Cardiac muscle cell (in vitro differentiated cells and primary cell): ENCODE data around the gene HSFX4. TPM values are rescaled to one million over a fixed set of nuclear protein-coding genes. Genes with fewer than 3 reads are reported as not detected.
"Not testable (repeated sequence)": the region's sequence is repeated elsewhere in the genome, so short reads cannot be mapped to it uniquely, and the experiment has no call there.

Source experiments
- DNase-seq, 2 donors: peaks; one replicate each; pipeline versions ENCODE4 v3.0.0 to v3.0.0-alpha.2; 2010 to 2017; ENCODE audit warnings: low read depth in 1 of 2, low spot score in 1 of 2
- H3K27ac ChIP-seq: fragments of 200-600 bp; sonication (generic); 2 replicates; pipeline ENCODE4 v1.5.1; 2016
- H3K27me3 ChIP-seq: fragments of 200-600 bp; sonication (generic); 2 replicates; pipeline ENCODE4 v1.6.0; 2016; ENCODE audit warnings: control low read depth
- H3K36me3 ChIP-seq: fragments of 200-600 bp; sonication (generic); 2 replicates; pipeline ENCODE4 v1.5.1; 2016; ENCODE audit warnings: control low read depth
- H3K4me1 ChIP-seq: fragments of 200-600 bp; sonication (generic); 2 replicates; pipeline ENCODE4 v1.8.1; 2017; ENCODE audit warnings: low read depth, mild to moderate bottlenecking, mixed run types
- H3K4me3 ChIP-seq: fragments of 200-600 bp; sonication (generic); 2 replicates; pipeline ENCODE4 v1.5.1; 2016; ENCODE audit warnings: mild to moderate bottlenecking
- H3K9me3 ChIP-seq: fragments of 200-600 bp; sonication (generic); 2 replicates; pipeline ENCODE4 v1.5.1; 2017; ENCODE audit warnings: low read depth, mild to moderate bottlenecking, control low read depth
- CTCF ChIP-seq: IDR thresholded peaks from 2 replicates; pipeline ENCODE4 v1.5.1; 2012; ENCODE audit warnings: low read depth, mild to moderate bottlenecking, low read length
- polyA plus RNA-seq: library from polyadenylated mRNA; unstranded; fragments of >200 nt; fragmentation: Nextera tagmentation; extraction: Ambion mirVana; gene quantifications from 2 replicates; pipeline ENCODE4 v1.2.1, GENCODE V29; 2016
- total RNA-seq: library from RNA; depleted of rRNA; stranded (reverse); fragments of >200 nt; gene quantifications from 2 replicates; pipeline ENCODE4 v1.2.3, GENCODE V29; 2016

HSFX4 gene
- total and polyA plus RNA-seq, 2 experiments from 2014 or later, result not detected

GRCh38 chrX:149908727-149909126, 20.6 kb upstream of the HSFX4 start:
- no peak for DNase-seq
- H3K4me3 ChIP-seq, result no peak overlapping the region
- no peaks in the 10 kb centered on the region for H3K27me3 ChIP-seq
- no peaks in the 10 kb centered on the region for H3K4me1 ChIP-seq
- no peak for TF ChIP-seq CTCF
- no peaks in the 10 kb centered on the region for H3K36me3 ChIP-seq
- H3K9me3 ChIP-seq, result no peaks in the 10 kb centered on the region
- no peak overlapping the region for H3K27ac ChIP-seq

- Histone ChIP-seq H3K4me1 (no peaks in the 10 kb centered on the region), H3K4me3 (no peak overlapping the region), H3K9me3 (no peaks in the 10 kb centered on the region), H3K27ac (no peak overlapping the region), H3K27me3 (no peaks in the 10 kb centered on the region), H3K36me3 (no peaks in the 10 kb centered on the region)
- DNase-seq, result no peak
- TF ChIP-seq CTCF, result no peak
Observed at GRCh38 chrX:149909324-149910177, 19.8 kb upstream of the HSFX4 start.

- Histone ChIP-seq H3K36me3 (no peaks in the 10 kb centered on the region), H3K4me3 (no peak overlapping the region), H3K4me1 (no peaks in the 10 kb centered on the region), H3K9me3 (no peaks in the 10 kb centered on the region), H3K27me3 (no peaks in the 10 kb centered on the region), H3K27ac (no peak overlapping the region)
- no peak for TF ChIP-seq CTCF
- DNase-seq, result peak in 1 of 2 donors; percentile 5
Observed at GRCh38 chrX:149910178-149910695, 19.1 kb upstream of the HSFX4 start.

DNA sequence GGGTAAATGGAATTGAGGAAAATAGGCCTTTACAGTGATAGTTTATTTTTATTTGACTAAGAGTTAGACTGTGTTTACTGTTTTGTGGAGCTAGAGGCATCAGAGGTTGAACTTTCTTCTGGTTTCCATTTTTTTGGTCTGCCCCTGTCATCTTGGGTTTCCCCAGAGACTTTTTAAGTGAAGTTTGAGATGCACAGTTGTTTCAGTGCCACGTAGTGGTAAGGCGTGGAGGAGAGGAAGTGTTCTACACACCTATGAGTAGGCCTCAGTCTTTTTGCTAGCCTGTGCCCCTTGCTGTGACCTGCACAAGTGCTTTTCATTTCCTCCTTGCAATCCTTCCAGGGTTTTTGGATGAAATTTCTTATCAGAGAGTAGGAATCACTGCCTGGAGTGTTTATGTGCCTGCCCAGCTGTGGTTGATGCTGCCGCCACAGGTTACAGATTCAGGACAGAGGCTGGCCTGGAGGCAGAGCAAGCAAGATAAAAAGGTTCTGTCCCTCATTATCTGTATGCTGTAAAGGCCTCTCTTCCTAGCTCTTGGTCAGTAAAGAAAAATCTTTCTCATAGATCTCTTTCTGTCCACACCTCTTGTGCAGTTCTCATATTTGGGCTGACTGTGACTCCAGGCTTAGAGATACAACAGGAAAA, 12.5 kb upstream of the HSFX4 start:
- TF ChIP-seq CTCF, result no peak
- no peaks in the 10 kb centered on the region for H3K27me3 ChIP-seq
- H3K9me3 ChIP-seq, result no peaks in the 10 kb centered on the region
- no peak for DNase-seq
- no peaks in the 10 kb centered on the region for H3K36me3 ChIP-seq
- H3K4me1 ChIP-seq, result no peaks in the 10 kb centered on the region
- no peak overlapping the region for H3K27ac ChIP-seq
- no peak overlapping the region for H3K4me3 ChIP-seq

DNA sequence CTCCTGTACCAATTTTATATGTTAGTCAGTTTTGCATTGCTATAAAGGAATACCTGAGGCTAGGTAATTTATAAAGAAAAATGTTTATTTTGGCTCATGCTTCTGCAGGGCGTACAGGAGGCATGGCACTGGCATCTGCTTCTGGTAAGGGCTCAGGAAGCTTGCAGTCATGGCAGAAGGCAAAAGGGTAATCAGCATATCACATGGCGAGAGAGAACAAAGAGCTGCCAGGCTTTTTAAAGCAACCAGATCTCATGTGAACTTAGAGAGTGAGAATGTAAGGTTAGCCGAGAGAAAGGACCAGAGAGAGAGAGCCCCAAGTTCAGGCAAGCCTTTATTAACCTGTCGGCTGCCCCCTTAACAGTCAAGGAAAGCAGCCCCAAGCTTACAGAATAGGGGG, 5.5 kb upstream of the HSFX4 start:
- not testable (repeated sequence) for H3K36me3 ChIP-seq, H3K4me1 ChIP-seq, H3K4me3 ChIP-seq, DNase-seq, H3K27me3 ChIP-seq, H3K9me3 ChIP-seq, H3K27ac ChIP-seq

DNA sequence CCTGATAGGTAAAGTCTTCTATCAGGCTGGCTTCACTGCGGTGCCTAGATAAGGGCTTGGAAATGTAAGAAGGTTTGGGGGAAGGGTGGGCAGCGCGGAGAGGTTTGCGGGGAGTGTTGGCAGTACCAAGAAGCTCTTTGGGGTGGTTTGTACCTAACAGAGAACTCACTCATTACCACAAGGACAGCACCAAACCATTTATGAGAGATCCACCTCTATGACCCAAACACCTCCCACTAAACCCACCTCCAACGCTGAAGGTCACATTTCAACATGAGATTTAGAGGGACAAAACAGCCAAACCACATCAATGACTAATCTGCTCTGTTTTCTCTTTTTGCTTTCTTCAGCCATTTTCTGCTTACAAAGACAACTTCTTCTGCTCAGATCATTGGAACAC, 4.9 kb upstream of the HSFX4 start:
- DNase-seq, H3K36me3 ChIP-seq: not testable (repeated sequence)

DNA sequence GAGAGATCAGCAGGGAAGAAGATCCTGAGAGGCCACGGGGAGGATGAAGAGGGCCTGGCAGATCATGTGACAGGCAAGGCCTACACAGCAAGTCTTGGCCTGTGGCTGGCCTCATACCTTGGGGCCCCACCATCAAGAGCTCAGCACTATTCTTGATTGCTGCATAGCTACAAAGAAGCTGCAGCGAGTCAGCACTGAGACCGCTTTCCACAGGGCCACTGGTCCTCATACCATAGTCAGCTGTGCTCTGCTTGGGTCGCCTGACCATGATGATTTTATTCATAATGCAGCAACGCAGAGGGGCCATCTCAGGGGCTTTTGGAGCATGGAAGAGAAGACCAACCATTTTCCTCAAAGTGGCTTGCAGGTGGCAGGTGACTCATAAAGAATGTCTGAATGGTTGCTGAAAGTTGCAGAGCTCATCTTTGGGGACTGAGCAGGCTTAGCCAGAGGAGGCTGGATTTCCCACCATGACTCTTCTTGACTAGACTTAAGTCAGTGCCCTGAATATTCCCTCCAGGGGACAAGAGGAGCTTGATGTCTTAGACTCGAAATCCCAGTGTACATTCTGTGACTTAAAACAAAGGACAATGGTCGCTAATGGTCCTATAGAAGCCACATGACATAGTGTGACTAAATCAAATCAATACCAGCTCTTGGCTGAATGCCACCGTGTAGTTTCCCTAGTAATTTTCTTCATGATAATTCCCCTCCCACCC, 2.0 kb upstream of the HSFX4 start:
- H3K27me3 ChIP-seq, DNase-seq, H3K4me1 ChIP-seq, H3K27ac ChIP-seq, H3K36me3 ChIP-seq, H3K4me3 ChIP-seq, H3K9me3 ChIP-seq: not testable (repeated sequence)

More for the DNA sequence above, 4.9 kb upstream of the HSFX4 start:
- not testable (repeated sequence) for H3K4me1 ChIP-seq, H3K9me3 ChIP-seq, H3K27me3 ChIP-seq, H3K27ac ChIP-seq, H3K4me3 ChIP-seq

- not testable (repeated sequence) for H3K9me3 ChIP-seq, H3K4me1 ChIP-seq, H3K27ac ChIP-seq, H3K36me3 ChIP-seq, H3K27me3 ChIP-seq, DNase-seq, H3K4me3 ChIP-seq
Observed at GRCh38 chrX:149927964-149928258, 1.5 kb upstream of the HSFX4 start.

- H3K4me1 ChIP-seq, H3K27me3 ChIP-seq, DNase-seq, H3K9me3 ChIP-seq, H3K27ac ChIP-seq, H3K4me3 ChIP-seq, H3K36me3 ChIP-seq: not testable (repeated sequence)
Observed at GRCh38 chrX:149928635-149929034, 738 bp upstream of the HSFX4 start.
